Skeletal muscle tissue (tissue), 4 donors: ENCODE results near the gene KCTD3. TPM values are rescaled to one million over a fixed set of nuclear protein-coding genes. Genes with fewer than 3 reads are reported as not detected.

Source experiments
- H3K27ac ChIP-seq: one replicate; pipeline ENCODE4 v1.7.0; 2013; ENCODE audit warnings: mild to moderate bottlenecking, low read depth, low read length, inconsistent platforms
- H3K27me3 ChIP-seq, 3 donors: one replicate each; pipeline ENCODE4 v1.7.0; 2013; ENCODE audit warnings: low read length in 3 of 3; ENCODE audit not compliant: control insufficient read depth in 3 of 3, insufficient read depth in 3 of 3
- H3K36me3 ChIP-seq, 3 donors: one replicate each; pipeline ENCODE4 v1.7.0; 2013; ENCODE audit warnings: low read length in 3 of 3; ENCODE audit not compliant: control insufficient read depth in 3 of 3, insufficient read depth in 3 of 3
- H3K4me1 ChIP-seq, 3 donors: one replicate each; pipeline ENCODE4 v1.7.0; 2013; ENCODE audit warnings: low read length in 3 of 3, mild to moderate bottlenecking in 3 of 3; ENCODE audit not compliant: control insufficient read depth in 3 of 3, insufficient read depth in 3 of 3
- H3K4me3 ChIP-seq, 3 donors: one replicate each; pipeline ENCODE4 v1.7.0; 2013; ENCODE audit warnings: low read length in 3 of 3
- H3K9ac ChIP-seq, 3 donors: one replicate each; pipeline ENCODE4 v1.7.0; 2013; ENCODE audit warnings: low read length in 3 of 3, mild to moderate bottlenecking in 3 of 3, moderate library complexity in 2 of 3, low read depth in 1 of 3
- H3K9me3 ChIP-seq, 3 donors: one replicate each; pipeline ENCODE4 v1.7.0; 2013; ENCODE audit warnings: low read length in 3 of 3; ENCODE audit not compliant: control insufficient read depth in 3 of 3
- total RNA-seq: library from RNA; depleted of rRNA; stranded (reverse); fragments of >200 nt; gene quantifications from one replicate; pipeline ENCODE4 v1.2.3, GENCODE V29; 2014
- donor health status: Osteomylitis.

KCTD3 gene
- total RNA-seq, 1 donor from 2014 or later: 37.6 TPM

- Histone ChIP-seq H3K36me3 (no peaks in the 10 kb centered on the region), H3K9ac (no peak overlapping the region), H3K4me1 (no peaks in the 10 kb centered on the region), H3K27me3 (no peaks in the 10 kb centered on the region), H3K9me3 (peaks cover 0 to 3% (median 3%) of the 10 kb centered on the region in 3 donors), H3K27ac (no peak overlapping the region), H3K4me3 (no peak overlapping the region)
Observed at GRCh38 chr1:215554865-215555264, 12.2 kb upstream of the KCTD3 start.

GRCh38 chr1:215555531-215555930, 11.6 kb upstream of the KCTD3 start:
- no peaks in the 10 kb centered on the region for H3K27me3 ChIP-seq

GRCh38 chr1:215556996-215557395, 10.1 kb upstream of the KCTD3 start:
- Histone ChIP-seq H3K9me3 (peaks cover 0 to 5% (median 3%) of the 10 kb centered on the region in 3 donors), H3K36me3 (no peaks in the 10 kb centered on the region), H3K27me3 (no peaks in the 10 kb centered on the region), H3K4me3 (no peak overlapping the region), H3K4me1 (no peaks in the 10 kb centered on the region), H3K9ac (no peak overlapping the region), H3K27ac (no peak overlapping the region)

More at GRCh38 chr1:215555531-215555930, 11.6 kb upstream of the KCTD3 start:
- H3K4me1 ChIP-seq: no peaks in the 10 kb centered on the region
- no peaks in the 10 kb centered on the region for H3K36me3 ChIP-seq
- H3K9ac ChIP-seq: no peak overlapping the region
- peaks cover 0 to 4% (median 3%) of the 10 kb centered on the region in 3 donors for H3K9me3 ChIP-seq
- no peak overlapping the region for H3K4me3 ChIP-seq
- H3K27ac ChIP-seq: no peak overlapping the region

DNA sequence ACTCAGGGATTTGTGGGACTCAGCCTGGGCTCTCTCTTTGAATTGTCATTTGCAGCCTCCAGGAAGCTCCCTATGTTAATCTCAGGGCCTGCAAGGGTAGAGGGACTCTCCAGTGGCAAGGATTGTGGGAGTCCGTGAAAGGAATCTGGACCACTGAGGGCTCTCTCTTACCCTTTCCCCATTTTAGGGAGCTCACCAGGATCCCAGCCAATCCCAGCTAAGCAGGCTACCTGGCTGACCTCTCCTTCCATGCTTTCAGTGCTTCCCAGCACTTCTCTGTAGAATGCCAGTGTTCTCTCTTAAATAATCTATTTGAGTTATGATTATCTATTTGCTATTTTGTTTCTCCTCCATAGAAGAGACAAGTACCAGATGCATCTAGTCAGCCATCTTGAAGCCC, 9.6 kb upstream of the KCTD3 start:
- no peak overlapping the region for H3K27ac ChIP-seq
- H3K4me3 ChIP-seq: no peak overlapping the region
- no peaks in the 10 kb centered on the region for H3K36me3 ChIP-seq
- no peaks in the 10 kb centered on the region for H3K27me3 ChIP-seq
- H3K4me1 ChIP-seq: no peaks in the 10 kb centered on the region
- H3K9ac ChIP-seq: no peak overlapping the region
- peaks cover 0 to 5% (median 3%) of the 10 kb centered on the region in 3 donors for H3K9me3 ChIP-seq

DNA sequence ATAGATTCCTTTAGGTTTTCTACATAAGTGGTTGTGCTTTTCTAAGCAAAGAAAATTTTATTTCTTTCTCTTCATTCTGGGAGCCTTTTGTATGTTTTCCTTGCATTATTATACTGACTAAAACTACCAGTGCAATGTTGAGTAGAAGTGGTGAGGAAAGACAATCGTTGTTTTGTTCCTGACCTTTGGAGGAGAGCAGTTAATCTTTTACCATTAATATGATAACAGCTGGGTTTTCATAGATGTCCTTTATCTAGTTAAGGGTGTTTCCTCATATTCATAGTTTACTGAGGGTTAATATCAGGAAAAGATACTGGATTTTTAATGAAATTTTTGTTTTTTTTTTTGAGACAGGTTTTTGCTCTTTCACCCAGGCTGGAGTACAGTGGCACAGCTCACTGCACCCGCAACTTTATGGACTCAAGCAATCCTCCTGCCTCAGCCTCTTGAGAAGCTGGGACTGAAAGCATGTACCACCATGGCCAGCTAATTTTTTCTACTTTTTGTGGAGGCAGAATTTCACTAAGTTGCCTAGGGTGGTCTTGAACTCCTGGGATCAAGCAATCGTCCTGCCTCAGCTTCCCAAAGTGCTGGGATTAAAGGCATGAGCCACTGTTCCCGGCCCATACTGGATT, 9.0 kb upstream of the KCTD3 start:
- Histone ChIP-seq H3K9me3 (peaks cover 0 to 5% (median 3%) of the 10 kb centered on the region in 3 donors), H3K4me3 (no peak overlapping the region), H3K4me1 (no peaks in the 10 kb centered on the region), H3K27ac (no peak overlapping the region), H3K27me3 (no peaks in the 10 kb centered on the region), H3K36me3 (no peaks in the 10 kb centered on the region), H3K9ac (no peak overlapping the region)

- H3K9ac ChIP-seq: peak overlapping the region; percentile 71 to 87 (median 73)
Observed at GRCh38 chr1:215567491-215568298, 591 bp downstream of the KCTD3 start.

DNA sequence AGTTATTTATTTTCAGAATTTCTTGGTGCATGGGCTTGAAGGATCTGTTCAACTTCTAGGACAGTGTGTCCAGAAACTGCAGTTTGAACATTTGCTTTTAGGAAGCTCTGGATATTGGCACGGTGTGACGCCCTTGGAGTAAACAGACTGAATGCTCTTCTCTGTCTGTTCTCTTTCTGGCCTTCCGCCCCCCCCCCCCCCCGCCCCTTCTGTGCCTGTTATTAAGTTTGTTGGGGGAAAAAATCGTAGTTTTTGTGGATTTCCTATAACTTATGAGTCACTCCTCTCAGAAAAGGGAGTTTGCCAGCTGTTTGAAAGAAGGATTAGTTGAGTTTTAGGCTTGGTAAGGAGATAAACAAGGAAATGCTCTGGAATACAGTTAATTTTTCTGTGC, 1.2 kb downstream of the KCTD3 start:
- Histone ChIP-seq H3K4me1 (peaks cover 11 to 28% (median 13%) of the 10 kb centered on the region in 3 donors), H3K9me3 (no peaks in the 10 kb centered on the region), H3K27ac (peak overlapping the region; percentile 70), H3K9ac (peak overlapping the region; percentile 71 to 87 (median 73)), H3K27me3 (no peaks in the 10 kb centered on the region), H3K4me3 (peak overlapping the region; percentile 82 to 94 (median 87)), H3K36me3 (no peaks in the 10 kb centered on the region)

More at GRCh38 chr1:215567491-215568298, 591 bp downstream of the KCTD3 start:
- no peaks in the 10 kb centered on the region for H3K27me3 ChIP-seq
- H3K4me1 ChIP-seq: peaks cover 11 to 28% (median 13%) of the 10 kb centered on the region in 3 donors
- peak overlapping the region; percentile 70 for H3K27ac ChIP-seq
- H3K4me3 ChIP-seq: peak overlapping the region; percentile 82 to 94 (median 87)
- no peaks in the 10 kb centered on the region for H3K36me3 ChIP-seq
- H3K9me3 ChIP-seq: no peaks in the 10 kb centered on the region

GRCh38 chr1:215569986-215570824, 3.1 kb downstream of the KCTD3 start:
- H3K36me3 ChIP-seq: no peaks in the 10 kb centered on the region
- no peak overlapping the region for H3K9ac ChIP-seq
- no peaks in the 10 kb centered on the region for H3K27me3 ChIP-seq
- H3K9me3 ChIP-seq: no peaks in the 10 kb centered on the region
- no peak overlapping the region for H3K27ac ChIP-seq
- H3K4me1 ChIP-seq: peaks cover 11 to 28% (median 13%) of the 10 kb centered on the region in 3 donors
- H3K4me3 ChIP-seq: no peak overlapping the region

GRCh38 chr1:215581896-215582295, 14.8 kb downstream of the KCTD3 start:
- Histone ChIP-seq H3K9me3 (no peaks in the 10 kb centered on the region), H3K9ac (no peak overlapping the region), H3K27me3 (no peaks in the 10 kb centered on the region), H3K4me3 (no peak overlapping the region), H3K4me1 (no peaks in the 10 kb centered on the region), H3K27ac (no peak overlapping the region), H3K36me3 (peaks cover 0 to 15% (median 10%) of the 10 kb centered on the region in 3 donors)
